HUES48 (cell line): Measurements from ENCODE around the gene GSTP1.
"Not testable (repeated sequence)": the region's sequence is repeated elsewhere in the genome, so short reads cannot be mapped to it uniquely, and the experiment has no call there.

Experiments
- H3K27ac ChIP-seq: one replicate; pipeline ENCODE4 v1.7.0; 2013; ENCODE audit warnings: low read depth, low read length, inconsistent platforms
- H3K27me3 ChIP-seq: 2 replicates; pipeline ENCODE4 v1.6.1; 2013; ENCODE audit warnings: mild to moderate bottlenecking, low read length; ENCODE audit not compliant: control insufficient read depth, insufficient read depth
- H3K36me3 ChIP-seq: 2 replicates; pipeline ENCODE4 v1.6.1; 2013; ENCODE audit warnings: low read length; ENCODE audit not compliant: control insufficient read depth, insufficient read depth
- H3K4me1 ChIP-seq: 2 replicates; pipeline ENCODE4 v1.6.1; 2013; ENCODE audit warnings: mild to moderate bottlenecking, low read length; ENCODE audit not compliant: control insufficient read depth, insufficient read depth
- H3K4me3 ChIP-seq: 2 replicates; pipeline ENCODE4 v1.5.1; 2013; ENCODE audit warnings: mild to moderate bottlenecking, low read depth, low read length
- H3K9ac ChIP-seq: 2 replicates; pipeline ENCODE4 v1.6.1; 2013; ENCODE audit warnings: mild to moderate bottlenecking, low read depth, low read length, moderate library complexity
- H3K9me3 ChIP-seq: 2 replicates; pipeline ENCODE4 v1.6.1; 2013; ENCODE audit warnings: low read length; ENCODE audit not compliant: control insufficient read depth, insufficient read depth

GSTP1 gene

GRCh38 chr11:67626131-67626833, 42.7 kb downstream of the GSTP1 start:
- H3K9ac ChIP-seq, H3K4me3 ChIP-seq: not testable (repeated sequence)

GRCh38 chr11:67626970-67627369, 43.4 kb downstream of the GSTP1 start:
- Histone ChIP-seq H3K4me1 (peaks cover 11% of the 10 kb centered on the region; the same call in 1 of the 2 replicates), H3K9ac (no peak overlapping the region), H3K9me3 (no peaks in the 10 kb centered on the region), H3K27me3 (no peaks in the 10 kb centered on the region), H3K27ac (peak overlapping the region; percentile 88), H3K4me3 (no peak overlapping the region), H3K36me3 (peaks cover 6% of the 10 kb centered on the region)

More at GRCh38 chr11:67626131-67626833, 42.7 kb downstream of the GSTP1 start:
- not testable (repeated sequence) for H3K36me3 ChIP-seq, H3K9me3 ChIP-seq, H3K27me3 ChIP-seq
- H3K27ac ChIP-seq = peak overlapping the region; percentile 88
- H3K4me1 ChIP-seq = peaks cover 10% of the 10 kb centered on the region; the same call in 1 of the 2 replicates

- H3K4me1 ChIP-seq = peaks cover 11% of the 10 kb centered on the region; the same call in 1 of the 2 replicates
- no peaks in the 10 kb centered on the region for H3K27me3 ChIP-seq
- peak overlapping the region; percentile 88 for H3K27ac ChIP-seq
- peaks cover 6% of the 10 kb centered on the region for H3K36me3 ChIP-seq
- no peaks in the 10 kb centered on the region for H3K9me3 ChIP-seq
- H3K4me3 ChIP-seq = no peak overlapping the region
- no peak overlapping the region; the same call in 1 of the 2 replicates for H3K9ac ChIP-seq
Observed at GRCh38 chr11:67627441-67627811, 43.8 kb downstream of the GSTP1 start.

GRCh38 chr11:67627812-67628624, 44.4 kb downstream of the GSTP1 start:
- H3K4me3 ChIP-seq = no peak overlapping the region
- H3K4me1 ChIP-seq = peaks cover 11% of the 10 kb centered on the region; the same call in 1 of the 2 replicates
- peaks cover 6% of the 10 kb centered on the region for H3K36me3 ChIP-seq
- H3K27me3 ChIP-seq = no peaks in the 10 kb centered on the region
- H3K9ac ChIP-seq = peak overlapping the region; percentile 24; the same call in 1 of the 2 replicates
- no peaks in the 10 kb centered on the region for H3K9me3 ChIP-seq
- H3K27ac ChIP-seq = peak overlapping the region; percentile 88

GRCh38 chr11:67628710-67629385, 45.2 kb downstream of the GSTP1 start:
- Histone ChIP-seq H3K9ac (no peak overlapping the region; the same call in 1 of the 2 replicates), H3K4me1 (peaks cover 11% of the 10 kb centered on the region; the same call in 1 of the 2 replicates), H3K27ac (peak overlapping the region; percentile 88), H3K27me3 (no peaks in the 10 kb centered on the region), H3K9me3 (no peaks in the 10 kb centered on the region), H3K36me3 (peaks cover 6% of the 10 kb centered on the region), H3K4me3 (no peak overlapping the region; the same call in 1 of the 2 replicates)

- H3K9me3 ChIP-seq = no peaks in the 10 kb centered on the region
- no peaks in the 10 kb centered on the region for H3K27me3 ChIP-seq
- H3K4me3 ChIP-seq = peak within 1 kb of the TSS; percentile 94
- peaks cover 6% of the 10 kb centered on the region for H3K36me3 ChIP-seq
- peak within 1 kb of the TSS; percentile 78 for H3K9ac ChIP-seq
- H3K4me1 ChIP-seq = peaks cover 11% of the 10 kb centered on the region; the same call in 1 of the 2 replicates
- peak within 1 kb of the TSS; percentile 93 for H3K27ac ChIP-seq
Observed at GRCh38 chr11:67629386-67630227, 46.0 kb downstream of the GSTP1 start, which contains the start of gene NUDT8. NUDT8 (minus strand) TSS chr11:67629937; CDS start chr11:67629911, 26 bp downstream.

GRCh38 chr11:67630228-67630942, 46.8 kb downstream of the GSTP1 start:
- peak overlapping the region; percentile 93 for H3K27ac ChIP-seq
- peak overlapping the region; percentile 94 for H3K4me3 ChIP-seq
- no peaks in the 10 kb centered on the region for H3K9me3 ChIP-seq
- peaks cover 6% of the 10 kb centered on the region for H3K36me3 ChIP-seq
- no peaks in the 10 kb centered on the region for H3K27me3 ChIP-seq
- peak overlapping the region; percentile 78 for H3K9ac ChIP-seq
- peaks cover 11% of the 10 kb centered on the region; the same call in 1 of the 2 replicates for H3K4me1 ChIP-seq

GRCh38 chr11:67630943-67631331, 47.3 kb downstream of the GSTP1 start:
- Histone ChIP-seq H3K4me3 (peak overlapping the region; percentile 94), H3K36me3 (peaks cover 6% of the 10 kb centered on the region), H3K9me3 (no peaks in the 10 kb centered on the region), H3K4me1 (peaks cover 11% of the 10 kb centered on the region; the same call in 1 of the 2 replicates), H3K27me3 (no peaks in the 10 kb centered on the region), H3K9ac (peak overlapping the region; percentile 78), H3K27ac (peak overlapping the region; percentile 93)

- Histone ChIP-seq H3K27me3 (no peaks in the 10 kb centered on the region), H3K36me3 (peaks cover 4% of the 10 kb centered on the region; the same call in 1 of the 2 replicates), H3K4me3 (no peak overlapping the region), H3K4me1 (peaks cover 11% of the 10 kb centered on the region; the same call in 1 of the 2 replicates), H3K27ac (peak overlapping the region; percentile 93), H3K9ac (no peak overlapping the region; the same call in 1 of the 2 replicates), H3K9me3 (no peaks in the 10 kb centered on the region)
Observed at GRCh38 chr11:67631411-67631810, 47.8 kb downstream of the GSTP1 start.
